Thoracic aorta (tissue), 2 donors: Measurements from ENCODE around the gene CD1D. TPM values are rescaled to one million over a fixed set of nuclear protein-coding genes. Genes with fewer than 3 reads are reported as not detected.

Experiments
- ATAC-seq: fragments of 150-250 bp; one replicate; pipeline ENCODE4 v1.8.0; 2017; ENCODE audit warnings: low read depth; ENCODE audit not compliant: insufficient number of reproducible peaks, low FRiP score
- DNase-seq: peaks from one replicate; pipeline ENCODE4 v3.0.0-alpha.2; 2020; ENCODE audit warnings: low spot score
- H3K27ac ChIP-seq, 2 donors: fragments of 200-600 bp; sonication (generic); 1 replicate in 1 of 2; 2 replicates in 1 of 2; pipeline ENCODE4 v1.5.1; 2016; ENCODE audit warnings: mild to moderate bottlenecking in 2 of 2, moderate library complexity in 2 of 2
- H3K27me3 ChIP-seq: fragments of 200-600 bp; sonication (generic); replicated peaks from 2 replicates; pipeline ENCODE4 v1.6.0; 2016; ENCODE audit warnings: mild to moderate bottlenecking; ENCODE audit not compliant: insufficient read depth
- H3K36me3 ChIP-seq: fragments of 200-600 bp; sonication (generic); one replicate; pipeline ENCODE4 v1.5.1; 2016
- H3K4me1 ChIP-seq, 2 donors: fragments of 200-600 bp; sonication (generic); 1 replicate in 1 of 2; 2 replicates in 1 of 2; pipeline versions ENCODE4 v1.5.1 to v1.6.0; 2016; ENCODE audit warnings: low read depth in 2 of 2, mild to moderate bottlenecking in 1 of 2; ENCODE audit not compliant: control insufficient read depth in 1 of 2
- H3K4me3 ChIP-seq: fragments of 200-600 bp; sonication (generic); 2 replicates; pipeline ENCODE4 v1.5.1; 2016; ENCODE audit warnings: mild to moderate bottlenecking
- H3K9me3 ChIP-seq: fragments of 200-600 bp; sonication (generic); 2 replicates; pipeline ENCODE4 v1.5.1; 2016
- total RNA-seq, 2 donors: library from RNA; depleted of rRNA; stranded (reverse); fragments of >200 nt; gene quantifications; one replicate each; pipeline versions ENCODE4 v1.1.0 to v1.2.3, GENCODE V29; 2016
- TF ChIP-seq, protein P1 (sequence below): fragments of 200-600 bp; sonication (generic); IDR thresholded peaks from one replicate; pipeline ENCODE4 v1.5.1; 2019; ENCODE audit warnings: antibody characterized with exemption

CD1D gene
- total RNA-seq, 2 donors from 2014 or later = 1.9 to 2.4 TPM

- H3K27ac ChIP-seq = peak overlapping the region; percentile 47 to 65
- DNase-seq (peak; percentile 83), ATAC-seq (peak; percentile 100)
- TF ChIP-seq, protein P1, sequence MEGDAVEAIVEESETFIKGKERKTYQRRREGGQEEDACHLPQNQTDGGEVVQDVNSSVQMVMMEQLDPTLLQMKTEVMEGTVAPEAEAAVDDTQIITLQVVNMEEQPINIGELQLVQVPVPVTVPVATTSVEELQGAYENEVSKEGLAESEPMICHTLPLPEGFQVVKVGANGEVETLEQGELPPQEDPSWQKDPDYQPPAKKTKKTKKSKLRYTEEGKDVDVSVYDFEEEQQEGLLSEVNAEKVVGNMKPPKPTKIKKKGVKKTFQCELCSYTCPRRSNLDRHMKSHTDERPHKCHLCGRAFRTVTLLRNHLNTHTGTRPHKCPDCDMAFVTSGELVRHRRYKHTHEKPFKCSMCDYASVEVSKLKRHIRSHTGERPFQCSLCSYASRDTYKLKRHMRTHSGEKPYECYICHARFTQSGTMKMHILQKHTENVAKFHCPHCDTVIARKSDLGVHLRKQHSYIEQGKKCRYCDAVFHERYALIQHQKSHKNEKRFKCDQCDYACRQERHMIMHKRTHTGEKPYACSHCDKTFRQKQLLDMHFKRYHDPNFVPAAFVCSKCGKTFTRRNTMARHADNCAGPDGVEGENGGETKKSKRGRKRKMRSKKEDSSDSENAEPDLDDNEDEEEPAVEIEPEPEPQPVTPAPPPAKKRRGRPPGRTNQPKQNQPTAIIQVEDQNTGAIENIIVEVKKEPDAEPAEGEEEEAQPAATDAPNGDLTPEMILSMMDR = no peak
- no peaks in the 10 kb centered on the region for H3K9me3 ChIP-seq
- peaks cover 7 to 17% of the 10 kb centered on the region in 2 donors for H3K4me1 ChIP-seq
- no peaks in the 10 kb centered on the region for H3K36me3 ChIP-seq
- no peaks in the 10 kb centered on the region for H3K27me3 ChIP-seq
- peak overlapping the region; percentile 68 for H3K4me3 ChIP-seq
These were observed 31.0 kb upstream of the CD1D start for GRCh38 chr1:158149577-158150269.

DNA sequence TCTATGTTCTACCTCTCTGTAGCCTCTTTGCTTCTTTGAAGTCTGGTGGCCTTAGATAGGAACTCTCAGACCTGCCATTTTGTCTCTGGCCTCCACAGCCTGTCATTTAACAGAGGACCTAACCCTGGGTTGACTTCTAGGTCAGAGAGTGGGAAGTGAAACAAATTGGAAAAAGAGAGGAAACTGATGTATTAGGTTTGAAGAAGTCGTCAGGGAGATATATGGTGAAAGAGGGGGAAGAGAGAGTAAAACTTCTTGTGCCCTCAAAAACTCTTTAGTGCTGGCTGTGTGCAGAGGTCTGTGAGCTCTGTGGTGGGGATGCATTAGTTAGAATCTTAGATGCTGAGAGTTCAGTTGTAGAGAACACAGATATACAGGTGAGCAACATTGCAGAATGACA lies 30.2 kb upstream of the CD1D start:
- H3K4me3 ChIP-seq = no peak overlapping the region
- ATAC-seq (no peak), DNase-seq (no peak)
- H3K4me1 ChIP-seq = peaks cover 7 to 12% of the 10 kb centered on the region in 2 donors
- H3K36me3 ChIP-seq = no peaks in the 10 kb centered on the region
- TF ChIP-seq, protein P1 = no peak
- H3K27ac ChIP-seq = no peak overlapping the region
- no peaks in the 10 kb centered on the region for H3K9me3 ChIP-seq
- no peaks in the 10 kb centered on the region for H3K27me3 ChIP-seq

DNA sequence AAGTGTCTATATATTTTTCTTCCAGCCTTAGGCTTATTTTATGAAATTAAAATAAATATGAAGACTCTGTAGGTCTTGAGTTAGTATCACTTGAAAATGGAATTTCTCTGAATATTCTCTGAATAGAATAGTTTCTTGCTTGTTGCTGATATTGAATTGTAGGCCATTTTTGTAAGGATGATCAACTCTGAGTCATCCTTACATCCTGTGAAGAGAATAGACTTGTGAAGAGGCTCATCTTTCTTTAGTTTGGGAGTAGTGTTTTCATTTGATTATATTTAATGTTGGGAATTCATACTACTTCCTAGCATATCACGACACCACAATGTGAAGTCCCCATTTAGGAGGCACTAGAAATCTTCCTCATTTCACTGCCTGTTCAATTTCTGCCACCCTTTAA lies 27.5 kb upstream of the CD1D start:
- Histone ChIP-seq H3K4me3 (no peak overlapping the region), H3K27ac (no peak overlapping the region), H3K9me3 (no peaks in the 10 kb centered on the region), H3K4me1 (peaks cover 7 to 10% of the 10 kb centered on the region in 2 donors), H3K36me3 (no peaks in the 10 kb centered on the region), H3K27me3 (no peaks in the 10 kb centered on the region)
- TF ChIP-seq, protein P1 = no peak
- ATAC-seq = no peak
- no peak for DNase-seq

DNA sequence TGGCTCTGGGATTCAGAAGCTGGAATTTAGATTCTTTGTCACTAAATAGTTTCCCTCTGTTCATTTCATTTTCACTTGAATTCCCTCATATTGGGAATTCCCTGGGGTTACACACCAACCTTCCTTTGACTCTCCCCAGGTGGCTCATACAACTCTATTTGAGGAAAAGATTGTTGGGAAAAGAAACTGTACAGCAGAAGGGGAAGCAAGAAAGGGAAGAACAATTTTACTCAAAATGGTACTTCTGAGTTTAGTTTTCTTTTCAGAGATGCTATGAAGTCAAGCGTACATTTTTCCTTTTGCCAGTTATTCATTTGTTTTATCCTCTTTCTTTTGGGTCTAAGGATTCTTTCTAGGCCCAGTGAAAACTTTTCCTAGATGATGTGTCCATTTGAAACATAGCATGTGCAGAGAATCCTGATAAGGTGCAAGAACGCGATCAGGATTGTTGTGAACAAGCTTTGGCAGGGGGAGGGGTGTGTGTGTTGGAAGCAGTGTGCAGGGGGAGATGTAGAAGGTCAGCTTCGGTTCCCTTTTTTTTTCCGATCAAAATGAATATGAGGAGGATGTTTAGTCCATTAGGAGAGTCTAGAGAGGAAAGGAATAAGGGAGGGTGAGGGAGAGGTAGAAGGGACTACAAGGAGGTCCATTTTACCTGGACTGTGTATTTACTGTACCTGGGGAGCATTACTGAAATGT lies 26.8 kb upstream of the CD1D start:
- H3K4me3 ChIP-seq = no peak overlapping the region
- TF ChIP-seq, protein P1 = no peak
- ATAC-seq = no peak
- H3K9me3 ChIP-seq = no peaks in the 10 kb centered on the region
- peaks cover 7 to 10% of the 10 kb centered on the region in 2 donors for H3K4me1 ChIP-seq
- no peaks in the 10 kb centered on the region for H3K27me3 ChIP-seq
- no peak for DNase-seq
- no peaks in the 10 kb centered on the region for H3K36me3 ChIP-seq
- H3K27ac ChIP-seq = no peak overlapping the region

GRCh38 chr1:158154501-158154900 lies 26.2 kb upstream of the CD1D start:
- no peak for DNase-seq
- no peak for ATAC-seq

More at GRCh38 chr1:158154501-158154900, 26.2 kb upstream of the CD1D start:
- no peaks in the 10 kb centered on the region for H3K36me3 ChIP-seq
- no peaks in the 10 kb centered on the region for H3K27me3 ChIP-seq
- H3K4me3 ChIP-seq = no peak overlapping the region
- H3K27ac ChIP-seq = no peak overlapping the region
- peaks cover 4 to 5% of the 10 kb centered on the region in 2 donors for H3K4me1 ChIP-seq
- TF ChIP-seq, protein P1 = no peak
- H3K9me3 ChIP-seq = no peaks in the 10 kb centered on the region
